Right hindlimb (tissue), 1 donor: ENCODE data around the gene UCK2.

Source experiments
- DNase-seq: peaks from one replicate; pipeline ENCODE4 v3.0.0-alpha.2; 2018

Gene UCK2

GRCh38 chr1:165905853-165906252, 78.4 kb downstream of the UCK2 start:
- no peak for DNase-seq

GRCh38 chr1:165907256-165907857, 79.9 kb downstream of the UCK2 start:
- no peak for DNase-seq

- DNase-seq: no peak
These were observed 83.5 kb downstream of the UCK2 start for GRCh38 chr1:165910764-165911421.

- DNase-seq: no peak
These were observed 84.3 kb downstream of the UCK2 start for GRCh38 chr1:165911609-165912281.

- no peak for DNase-seq
These were observed 85.2 kb downstream of the UCK2 start for GRCh38 chr1:165912638-165913037.

- peak; percentile 78 for DNase-seq
These were observed 86.9 kb downstream of the UCK2 start for GRCh38 chr1:165914136-165914798.

- no peak for DNase-seq
These were observed 88.1 kb downstream of the UCK2 start for GRCh38 chr1:165915480-165915879.

GRCh38 chr1:165915932-165916348, 88.5 kb downstream of the UCK2 start:
- DNase-seq: no peak

GRCh38 chr1:165917166-165917565, 89.8 kb downstream of the UCK2 start:
- no peak for DNase-seq

- DNase-seq: no peak
These were observed 96.7 kb downstream of the UCK2 start for GRCh38 chr1:165924117-165924516.

- DNase-seq: no peak
These were observed 98.2 kb downstream of the UCK2 start for GRCh38 chr1:165925498-165926079.

- no peak for DNase-seq
These were observed 99.8 kb downstream of the UCK2 start for GRCh38 chr1:165927169-165927568.

GRCh38 chr1:165928075-165928731, 100.8 kb downstream of the UCK2 start:
- DNase-seq: no peak

- no peak for DNase-seq
These were observed 103.5 kb downstream of the UCK2 start for GRCh38 chr1:165930961-165931360.

GRCh38 chr1:165933446-165934170, 106.2 kb downstream of the UCK2 start:
- no peak for DNase-seq

- DNase-seq: no peak
These were observed 109.1 kb downstream of the UCK2 start for GRCh38 chr1:165936542-165936941.

- no peak for DNase-seq
These were observed 110.4 kb downstream of the UCK2 start for GRCh38 chr1:165937829-165938228.

- no peak for DNase-seq
These were observed 111.4 kb downstream of the UCK2 start for GRCh38 chr1:165938844-165939243.

- DNase-seq: no peak
These were observed 114.1 kb downstream of the UCK2 start for GRCh38 chr1:165941531-165941930.

GRCh38 chr1:165942062-165942461, 114.6 kb downstream of the UCK2 start:
- DNase-seq: no peak

GRCh38 chr1:165942927-165943597, 115.6 kb downstream of the UCK2 start:
- no peak for DNase-seq
